B cell (primary cell): ENCODE measurements around the gene ZNF618. TPM values are rescaled to one million over a fixed set of nuclear protein-coding genes. Genes with fewer than 3 reads are reported as not detected.

Experiments used
- ATAC-seq: fragments of 200-7000 bp; cut with Tn5 transposase; one replicate; pipeline ENCODE4 v1.10.0; 2021; ENCODE audit warnings: low read depth, mild to moderate bottlenecking, moderate number of reproducible peaks, moderate library complexity
- CTCF ChIA-PET: fragments of 350-600 bp; sonication (Branson Sonifier 250); formaldehyde crosslinking; loops from one replicate; lab custom pipeline; 2021; ENCODE audit warnings: antibody characterized with exemption, inconsistent platforms; lab: Charles Lee
- POLR2A ChIA-PET: fragments of 350-600 bp; sonication (Branson Sonifier 250); formaldehyde crosslinking; loops from one replicate; lab custom pipeline; 2021; ENCODE audit warnings: antibody characterized with exemption; lab: Charles Lee
- DNase-seq: peaks from one replicate; pipeline ENCODE4 v3.0.0; 2013
- H2AFZ ChIP-seq: 2 replicates; pipeline ENCODE4 v1.6.1; 2012; ENCODE audit warnings: mild to moderate bottlenecking, low read depth, low read length; ENCODE audit not compliant: insufficient read depth, poor library complexity, severe bottlenecking
- H3K27ac ChIP-seq, 2 donors: 1 replicate in 1 of 2; 2 replicates in 1 of 2; pipeline ENCODE4 v1.5.1; 2012 to 2013; ENCODE audit warnings: low read length in 2 of 2, mild to moderate bottlenecking in 2 of 2, moderate library complexity in 1 of 2
- H3K27me3 ChIP-seq, 4 experiments: fragments of 200-600 bp in 1 of 4; sonication (generic) in 1 of 4; replicated peaks in 1 of 4; 1 replicate in 2 of 4; 2 replicates in 2 of 4; pipeline versions ENCODE4 v1.6.1 to v1.7.0; 2013 to 2016; ENCODE audit warnings: low read length in 3 of 4, mild to moderate bottlenecking in 2 of 4, mixed read lengths in 1 of 4, moderate library complexity in 1 of 4; ENCODE audit not compliant: insufficient read depth in 4 of 4, control insufficient read depth in 3 of 4; ENCODE audit errors: control extremely low read depth in 1 of 4
- H3K36me3 ChIP-seq, 2 experiments: replicated peaks in 1 of 2; 1 replicate in 1 of 2; 2 replicates in 1 of 2; pipeline versions ENCODE4 v1.6.1 to v1.7.1; 2013; ENCODE audit warnings: low read length in 1 of 2; ENCODE audit not compliant: insufficient read depth in 2 of 2, control insufficient read depth in 1 of 2; ENCODE audit errors: control extremely low read depth in 1 of 2, extremely low read depth in 1 of 2
- H3K4me1 ChIP-seq, 2 donors: fragments of 200-600 bp in 1 of 2; sonication (generic) in 1 of 2; 1 replicate in 1 of 2; 2 replicates in 1 of 2; pipeline versions ENCODE4 v1.5.1 to v1.6.1; 2013 to 2017; ENCODE audit warnings: low read length in 2 of 2; ENCODE audit not compliant: control insufficient read depth in 2 of 2, insufficient read depth in 2 of 2
- H3K4me2 ChIP-seq: replicated peaks from 2 replicates; pipeline ENCODE3; 2012; ENCODE audit warnings: mild to moderate bottlenecking, low read depth, low read length; ENCODE audit not compliant: poor library complexity, severe bottlenecking
- H3K4me3 ChIP-seq, 5 experiments: fragments of 200-600 bp in 1 of 5; sonication (generic) in 1 of 5; 1 replicate in 3 of 5; 2 replicates in 2 of 5; pipeline versions ENCODE4 v1.5.1 to v1.7.0; 2011 to 2016; ENCODE audit warnings: low read length in 4 of 5, mild to moderate bottlenecking in 4 of 5, low read depth in 2 of 5, control low read depth in 1 of 5, moderate library complexity in 1 of 5; ENCODE audit not compliant: insufficient read depth in 1 of 5; ENCODE audit errors: control extremely low read depth in 1 of 5, extremely low read depth in 1 of 5
- H3K79me2 ChIP-seq: fragments of 200-600 bp; sonication (generic); one replicate; pipeline ENCODE4 v1.6.0; 2016; ENCODE audit warnings: low read length; ENCODE audit not compliant: control insufficient read depth, insufficient read depth
- H3K9ac ChIP-seq: fragments of 200-600 bp; sonication (generic); 2 replicates; pipeline ENCODE4 v1.6.1; 2017; ENCODE audit warnings: mild to moderate bottlenecking, low read length, moderate library complexity
- H3K9me3 ChIP-seq, 3 donors: one replicate each; pipeline versions ENCODE4 v1.6.1 to v1.7.1; 2013; ENCODE audit warnings: low read length in 2 of 3; ENCODE audit not compliant: control insufficient read depth in 2 of 3, insufficient read depth in 1 of 3; ENCODE audit errors: control extremely low read depth in 1 of 3
- H4K20me1 ChIP-seq: 2 replicates; pipeline ENCODE4 v1.6.0; 2012; ENCODE audit warnings: mild to moderate bottlenecking, low read length; ENCODE audit not compliant: insufficient read depth, control insufficient read depth, poor library complexity, severe bottlenecking
- H3K27ac Mint-ChIP-seq: one replicate; pipeline ENCODE4 v1.8.0; 2021; ENCODE audit warnings: mixed read lengths
- H3K27me3 Mint-ChIP-seq: one replicate; pipeline ENCODE4 v1.8.0; 2021; ENCODE audit warnings: mixed read lengths
- H3K4me1 Mint-ChIP-seq: one replicate; pipeline ENCODE4 v1.8.0; 2021; ENCODE audit warnings: mixed read lengths
- H3K4me3 Mint-ChIP-seq: one replicate; pipeline ENCODE4 v1.8.0; 2021; ENCODE audit warnings: mixed read lengths
- H3K9me3 Mint-ChIP-seq: one replicate; pipeline ENCODE4 v1.8.0; 2022; ENCODE audit warnings: mixed read lengths; ENCODE audit not compliant: insufficient read depth
- CTCF ChIP-seq: fragments of 200-600 bp; IDR thresholded peaks from one replicate; pipeline ENCODE4 v1.8.0; 2022; ENCODE audit warnings: antibody characterized with exemption, mild to moderate bottlenecking
- EZH2 ChIP-seq: IDR thresholded peaks from 2 replicates; pipeline ENCODE4 v1.6.1; 2012; ENCODE audit warnings: borderline replicate concordance, low read depth, mild to moderate bottlenecking, moderate library complexity, low read length; ENCODE audit not compliant: insufficient read depth, poor library complexity, severe bottlenecking
- WGBS: methylation state at CpG from one replicate; pipeline ENCODE4 v1.1.5; 2013; ENCODE audit warnings: missing lambda C conversion rate; ENCODE audit not compliant: insufficient coverage; 5-methylcytosine and 5-hydroxymethylcytosine counted together
- intact Hi-C: fragments of 100-400 bp; cut with micrococcal nuclease; formaldehyde crosslinking; loops from one replicate; pipeline ENCODE4 v1.10.0; 2022
- polyA plus RNA-seq: library from polyadenylated mRNA; depleted of rRNA; stranded (reverse); fragments of >200 nt; gene quantifications from 2 replicates; pipeline ENCODE4 v1.2.3, GENCODE V29; 2012
- total RNA-seq, 2 donors: library from RNA; stranded (reverse); fragments of 120-200 nt in 1 of 2; gene quantifications; 1 replicate in 1 of 2; 2 replicates in 1 of 2; pipeline versions ENCODE4 v1.2.3 to v1.2.4, GENCODE V29; 2013 to 2022

Gene ZNF618
- total and polyA plus RNA-seq, 2 donors (not counting 1 experiment from before 2014, with no cell fraction given), result 1.4 to 2.5 TPM

GRCh38 chr9:113966394-113966793, 90.3 kb downstream of the ZNF618 start:
- Mint-ChIP-seq H3K9me3 (no peaks in the 10 kb centered on the region), H3K27me3 (no peaks in the 10 kb centered on the region), H3K4me3 (no peak overlapping the region), H3K4me1 (no peaks in the 10 kb centered on the region), H3K27ac (no peak overlapping the region)
- intact Hi-C loops, result no loop called here
- DNase-seq (no peak), ATAC-seq (no peak)
- ChIA-PET POLR2A (no interaction called here), CTCF (no interaction called here)
- Histone ChIP-seq H3K4me3 (no peak overlapping the region), H2AFZ (no peak overlapping the region), H3K79me2 (no peaks in the 10 kb centered on the region), H3K9ac (no peak overlapping the region), H3K27me3 (no peaks in the 10 kb centered on the region), H3K4me1 (no peaks in the 10 kb centered on the region), H3K36me3 (no peaks in the 10 kb centered on the region), H3K4me2 (no peak overlapping the region), H3K27ac (no peak overlapping the region), H4K20me1 (no peaks in the 10 kb centered on the region), H3K9me3 (peaks cover 0 to 5% (median 0%) of the 10 kb centered on the region in 3 donors)
- 95% methylated on average over 5 of the region's 5 CpGs for WGBS
- TF ChIP-seq CTCF, result no peak
- no peak for TF ChIP-seq EZH2

DNA sequence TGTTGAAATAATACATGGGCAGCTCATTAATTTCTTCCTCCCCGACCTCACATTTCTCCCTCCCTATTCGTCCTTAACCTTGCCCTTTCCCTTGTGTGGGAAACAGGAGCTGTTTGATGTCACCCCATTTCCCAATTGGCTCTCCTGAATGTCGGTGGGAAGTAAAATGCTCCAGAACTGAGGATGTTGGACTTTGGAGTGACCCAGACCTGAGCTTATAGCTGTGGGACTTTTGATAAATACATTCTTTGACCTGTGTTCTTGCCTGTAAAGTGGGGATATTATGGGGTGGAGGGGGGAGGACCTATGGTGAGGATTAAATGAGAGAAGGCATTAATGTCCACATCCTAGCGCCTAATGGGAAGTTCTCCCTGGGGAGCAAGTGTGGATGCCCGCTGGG, 91.3 kb downstream of the ZNF618 start:
- H3K4me1 ChIP-seq, result no peaks in the 10 kb centered on the region
- WGBS, result 82% methylated on average over 3 of the region's 5 CpGs
- CTCF ChIA-PET, result no interaction called here
- H3K27me3 Mint-ChIP-seq, result no peaks in the 10 kb centered on the region
- DNase-seq (no peak), ATAC-seq (no peak)
- H3K4me3 Mint-ChIP-seq, result no peak overlapping the region
- no peak overlapping the region for H2AFZ ChIP-seq
- no peak overlapping the region for H3K9ac ChIP-seq
- H3K9me3 Mint-ChIP-seq, result no peaks in the 10 kb centered on the region
- no peaks in the 10 kb centered on the region for H3K27me3 ChIP-seq
- POLR2A ChIA-PET, result no interaction called here
- H3K4me2 ChIP-seq, result no peak overlapping the region
- H3K27ac ChIP-seq, result no peak overlapping the region
- peaks cover 0 to 5% (median 0%) of the 10 kb centered on the region in 3 donors for H3K9me3 ChIP-seq
- intact Hi-C loops, result no loop called here
- no peaks in the 10 kb centered on the region for H3K79me2 ChIP-seq
- H3K4me1 Mint-ChIP-seq, result no peaks in the 10 kb centered on the region
- no peaks in the 10 kb centered on the region for H3K36me3 ChIP-seq
- H3K27ac Mint-ChIP-seq, result no peak overlapping the region
- H3K4me3 ChIP-seq, result no peak overlapping the region
- H4K20me1 ChIP-seq, result no peaks in the 10 kb centered on the region
- no peak for TF ChIP-seq EZH2
- no peak for TF ChIP-seq CTCF
